NCI-H1436 treated with DMSO at 0.1 percent for 48 hours (cell line): ENCODE measurements around the gene PANX1.
"Not testable (repeated sequence)": the region's sequence is repeated elsewhere in the genome, so short reads cannot be mapped to it uniquely, and the experiment has no call there.

ENCODE experiments used
- DNase-seq: peaks from one replicate; lab custom pipeline; 2025; lab: John Stamatoyannopoulos, UW

PANX1 gene

GRCh38 chr11:94150056-94150455, 21.4 kb downstream of the PANX1 start:
- DNase-seq = no peak

- no peak for DNase-seq
These were observed 22.4 kb downstream of the PANX1 start for GRCh38 chr11:94150704-94151685.

GRCh38 chr11:94151903-94152677, 23.4 kb downstream of the PANX1 start:
- no peak for DNase-seq

- no peak for DNase-seq
These were observed 24.0 kb downstream of the PANX1 start for GRCh38 chr11:94152678-94153065.

- no peak for DNase-seq
These were observed 24.7 kb downstream of the PANX1 start for GRCh38 chr11:94153320-94153719.

GRCh38 chr11:94154095-94154856, 25.6 kb downstream of the PANX1 start:
- DNase-seq = no peak

- DNase-seq = not testable (repeated sequence)
These were observed 28.7 kb downstream of the PANX1 start for GRCh38 chr11:94157339-94157738.

- no peak for DNase-seq
These were observed 40.2 kb downstream of the PANX1 start for GRCh38 chr11:94168882-94169281.

- no peak for DNase-seq
These were observed 40.9 kb downstream of the PANX1 start for GRCh38 chr11:94169516-94169915.

- DNase-seq = no peak
These were observed 41.4 kb downstream of the PANX1 start for GRCh38 chr11:94169930-94170545.

GRCh38 chr11:94170953-94171352, 42.3 kb downstream of the PANX1 start:
- no peak for DNase-seq

GRCh38 chr11:94171693-94172440, 43.2 kb downstream of the PANX1 start:
- DNase-seq = no peak

GRCh38 chr11:94175535-94175934, 46.9 kb downstream of the PANX1 start:
- no peak for DNase-seq

- no peak for DNase-seq
These were observed 49.7 kb downstream of the PANX1 start for GRCh38 chr11:94178331-94178730.

GRCh38 chr11:94179696-94180095, 51.1 kb downstream of the PANX1 start:
- DNase-seq = no peak

- no peak for DNase-seq
These were observed 52.9 kb downstream of the PANX1 start for GRCh38 chr11:94181526-94181925.

GRCh38 chr11:94181943-94182342, 53.3 kb downstream of the PANX1 start:
- no peak for DNase-seq

GRCh38 chr11:94183251-94183885, 54.7 kb downstream of the PANX1 start:
- DNase-seq = no peak

GRCh38 chr11:94183886-94184264, 55.2 kb downstream of the PANX1 start:
- DNase-seq = peak; percentile 1

- no peak for DNase-seq
These were observed 55.7 kb downstream of the PANX1 start for GRCh38 chr11:94184362-94184761.

GRCh38 chr11:94184846-94185245, 56.2 kb downstream of the PANX1 start:
- no peak for DNase-seq
